NCI-H446 (cell line): ENCODE measurements around the gene TTC9B.

Experiments used
- DNase-seq, 2 experiments: peaks; one replicate each; lab custom pipeline; 2025; lab: John Stamatoyannopoulos, UW

The TTC9B gene

DNA sequence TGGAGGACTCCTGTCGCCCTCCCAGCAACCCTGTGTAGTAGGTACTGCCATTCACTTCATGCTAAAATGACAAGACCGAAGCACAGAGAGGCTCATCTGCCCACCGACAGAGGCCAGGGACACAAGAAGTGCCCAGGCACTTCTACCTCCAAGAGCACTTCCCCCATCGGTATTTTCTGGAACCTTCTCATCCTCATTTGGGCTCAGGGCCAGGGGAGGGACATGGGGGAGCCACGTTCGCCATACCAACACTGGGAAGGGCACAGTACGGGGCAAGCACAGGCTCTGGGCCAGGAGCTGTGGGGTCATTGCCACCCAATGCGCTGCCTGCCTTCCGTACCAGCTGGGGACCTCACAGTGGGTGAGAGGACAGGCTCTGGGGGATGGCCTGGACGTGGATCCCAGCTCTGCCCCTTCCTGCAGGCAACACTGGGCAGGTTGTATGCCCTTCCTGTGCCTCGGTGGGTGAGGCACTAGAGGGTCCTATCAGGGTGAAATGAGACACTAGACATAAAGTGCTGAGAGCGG, 29.6 kb upstream of the TTC9B start:
- DNase-seq: no peak

DNA sequence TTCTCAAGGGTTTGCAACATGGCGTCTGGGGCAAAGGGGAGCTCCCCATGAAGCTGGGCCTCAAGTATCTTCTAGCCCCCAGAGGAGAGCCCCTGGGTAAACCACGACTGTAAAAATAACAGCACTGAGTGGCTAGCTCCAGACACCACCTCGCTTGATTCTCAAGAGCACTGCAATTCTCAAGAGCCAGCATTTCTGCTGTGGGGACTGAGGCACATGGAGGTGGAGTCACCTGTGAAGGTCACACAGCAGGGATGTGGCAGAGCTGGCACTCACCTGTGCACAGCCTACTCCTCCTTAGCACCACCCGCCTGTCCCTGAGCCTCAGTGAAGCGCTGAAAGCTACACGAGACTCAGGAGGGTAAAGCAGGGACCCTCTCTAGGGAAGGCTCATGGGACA, 29.0 kb upstream of the TTC9B start:
- DNase-seq: no peak

DNA sequence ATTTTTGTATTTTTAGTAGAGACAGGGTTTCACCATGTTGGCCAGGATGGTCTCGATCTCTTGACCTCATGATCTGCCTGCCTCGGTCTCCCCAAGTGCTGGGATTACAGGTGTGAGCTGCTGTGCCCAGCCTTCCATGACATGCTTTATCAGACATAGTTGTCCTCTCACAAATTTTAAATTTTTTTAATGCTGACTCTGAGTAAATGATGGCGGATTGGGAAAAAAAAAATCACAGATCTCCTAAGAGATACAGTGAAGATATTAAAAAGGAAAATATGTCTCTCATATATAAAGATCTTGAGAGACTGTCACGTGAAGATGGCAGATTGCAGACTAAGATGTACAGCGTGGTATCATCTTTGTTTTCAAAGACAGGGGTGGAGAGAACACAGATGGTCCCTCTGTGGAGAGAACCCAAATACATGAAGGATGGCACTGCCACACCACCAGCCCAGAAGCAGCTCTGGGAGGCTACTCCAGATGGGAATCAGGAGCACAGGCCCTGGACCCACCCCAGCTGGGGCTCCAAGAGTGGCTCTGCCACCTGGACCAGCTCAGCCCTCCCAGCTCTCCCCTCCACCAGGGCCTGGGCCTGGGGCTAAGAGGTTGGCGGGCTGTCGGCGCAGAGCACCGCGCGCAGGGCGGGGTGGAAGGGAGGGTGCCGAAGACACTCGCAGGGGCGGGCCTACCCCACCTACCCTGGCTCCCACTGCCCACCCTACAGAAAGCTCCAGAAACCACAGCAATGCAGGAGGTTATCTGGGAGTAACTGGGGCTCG, 28.3 kb upstream of the TTC9B start:
- no peak for DNase-seq

DNA sequence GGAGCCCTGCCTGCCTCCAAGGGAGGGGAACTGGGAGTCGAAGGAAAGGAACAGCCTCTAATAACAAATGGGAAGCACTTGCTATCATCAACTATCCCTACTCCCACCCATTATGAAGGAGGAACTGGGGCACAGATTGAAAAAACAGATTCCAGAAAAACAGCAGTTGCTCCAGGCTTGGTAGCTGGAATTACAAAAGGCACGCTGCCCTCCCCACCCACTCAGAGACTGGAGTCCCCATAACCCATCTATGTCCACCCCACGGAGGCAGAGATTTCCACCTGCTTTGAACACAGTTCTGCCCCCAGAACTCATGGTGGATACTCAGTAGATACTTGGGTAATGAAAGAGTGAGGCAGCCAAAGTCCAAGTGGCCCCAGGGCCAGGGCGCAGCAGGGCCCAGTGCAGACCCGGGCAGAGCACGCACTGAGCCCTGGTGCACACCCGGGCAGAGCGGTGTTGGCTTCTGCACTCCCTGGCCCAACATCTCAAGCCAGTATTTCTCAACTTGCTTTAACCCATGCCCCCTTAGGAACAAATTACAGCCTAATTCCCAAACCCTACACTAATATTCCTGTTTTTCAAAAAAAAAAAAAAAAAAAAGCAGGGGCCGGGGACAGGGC, 27.4 kb upstream of the TTC9B start:
- no peak for DNase-seq

DNA sequence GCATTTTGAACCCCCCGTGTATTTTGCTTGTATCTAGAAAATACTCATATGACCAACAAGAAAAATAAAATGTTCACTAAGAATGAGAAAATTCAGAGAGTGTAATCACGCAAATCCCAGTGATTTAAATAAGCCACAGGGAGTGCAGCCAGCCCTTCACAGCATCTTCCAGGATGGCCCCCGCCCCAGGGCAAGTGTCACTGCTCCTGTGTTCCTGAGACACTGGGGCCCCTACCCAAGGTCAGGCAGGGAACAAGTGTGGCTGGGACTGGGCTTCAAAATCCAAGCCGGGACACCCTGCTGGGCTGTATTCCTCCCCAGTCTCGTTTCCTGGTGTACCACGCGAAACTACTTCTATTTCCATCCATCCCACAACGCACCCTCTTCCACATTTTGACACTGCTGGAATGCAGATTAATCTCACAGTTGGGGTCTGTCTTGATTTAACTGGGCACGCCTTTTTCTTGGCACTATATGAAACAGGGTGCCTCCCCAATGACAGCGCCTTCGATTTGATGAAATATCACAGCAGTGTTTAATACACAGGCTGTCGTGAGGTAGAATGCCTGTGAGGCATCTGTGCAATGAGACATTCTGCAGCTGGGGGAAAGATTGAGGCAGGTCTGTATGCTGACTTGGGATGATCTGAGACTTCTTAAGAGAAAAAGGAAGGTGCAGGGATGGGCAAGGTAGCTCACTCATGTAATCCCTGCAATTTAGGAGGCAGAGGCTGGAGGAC, 26.6 kb upstream of the TTC9B start:
- no peak for DNase-seq

DNA sequence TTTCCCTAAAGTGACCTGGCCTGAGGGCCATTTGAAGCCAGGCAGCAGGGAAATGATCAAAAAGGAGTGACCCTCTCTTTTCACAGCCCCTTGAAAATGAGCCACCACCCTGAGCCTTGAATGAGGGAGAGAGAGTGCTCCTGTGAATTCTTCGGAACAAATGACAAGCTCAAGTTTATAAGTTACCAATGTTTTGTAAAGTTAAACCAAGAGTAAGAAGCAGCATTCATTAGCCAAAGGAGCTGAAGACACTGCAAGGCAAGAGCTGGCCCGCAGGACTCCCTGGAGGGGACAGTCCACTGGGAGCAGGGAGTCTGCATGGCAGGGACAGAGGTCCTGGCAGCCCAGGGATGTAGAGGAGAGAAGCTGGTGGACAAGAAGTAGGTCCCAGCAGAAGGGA, 25.0 kb upstream of the TTC9B start:
- no peak for DNase-seq

DNA sequence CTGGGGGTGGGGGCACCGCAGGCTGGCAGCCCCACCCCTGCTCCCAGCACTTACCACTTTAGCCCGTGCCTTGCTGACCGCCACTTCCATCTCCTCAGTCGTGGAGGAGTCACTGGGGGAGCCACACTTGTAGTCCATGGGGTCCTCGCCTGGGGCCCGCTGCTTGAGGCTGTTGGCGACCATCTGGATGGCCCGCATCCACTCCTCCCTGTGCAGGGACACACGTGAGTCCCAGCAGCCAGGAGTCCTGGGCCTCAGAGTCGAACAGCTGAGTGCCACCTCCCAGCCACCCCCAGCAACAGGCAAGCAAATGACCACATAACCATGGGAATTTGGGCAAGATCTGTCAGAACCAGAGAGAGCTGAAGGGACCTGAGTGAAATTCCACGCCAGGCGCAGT, 24.3 kb upstream of the TTC9B start:
- DNase-seq: no peak

DNA sequence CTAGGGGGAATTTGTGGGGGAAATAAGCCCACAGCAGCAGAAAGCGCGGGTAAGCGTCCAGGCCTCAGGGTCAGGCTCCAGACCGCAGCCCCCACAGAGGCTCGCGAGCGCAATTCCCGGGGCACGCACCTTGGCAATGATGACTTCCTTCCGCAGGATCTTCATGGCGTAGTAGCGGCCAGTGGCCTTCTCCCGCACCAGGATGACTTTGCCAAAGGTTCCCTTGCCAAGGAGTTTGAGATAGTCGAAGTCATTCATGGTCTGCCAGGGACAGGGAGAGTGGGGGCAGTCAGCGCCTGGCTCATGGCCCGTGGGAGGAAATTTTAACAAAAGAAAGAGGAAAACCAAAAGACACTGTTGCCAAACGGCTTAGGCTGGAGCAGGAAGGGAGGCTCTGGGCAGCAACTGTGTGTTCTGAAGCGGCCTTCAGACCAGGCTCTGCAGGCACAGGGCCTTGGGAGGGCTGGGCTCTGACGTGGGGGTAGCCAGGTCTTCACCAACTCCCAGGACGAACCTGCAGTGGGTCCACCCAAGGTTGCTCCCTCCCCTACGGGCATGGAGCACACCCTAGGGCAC, 23.7 kb upstream of the TTC9B start:
- DNase-seq: no peak

DNA sequence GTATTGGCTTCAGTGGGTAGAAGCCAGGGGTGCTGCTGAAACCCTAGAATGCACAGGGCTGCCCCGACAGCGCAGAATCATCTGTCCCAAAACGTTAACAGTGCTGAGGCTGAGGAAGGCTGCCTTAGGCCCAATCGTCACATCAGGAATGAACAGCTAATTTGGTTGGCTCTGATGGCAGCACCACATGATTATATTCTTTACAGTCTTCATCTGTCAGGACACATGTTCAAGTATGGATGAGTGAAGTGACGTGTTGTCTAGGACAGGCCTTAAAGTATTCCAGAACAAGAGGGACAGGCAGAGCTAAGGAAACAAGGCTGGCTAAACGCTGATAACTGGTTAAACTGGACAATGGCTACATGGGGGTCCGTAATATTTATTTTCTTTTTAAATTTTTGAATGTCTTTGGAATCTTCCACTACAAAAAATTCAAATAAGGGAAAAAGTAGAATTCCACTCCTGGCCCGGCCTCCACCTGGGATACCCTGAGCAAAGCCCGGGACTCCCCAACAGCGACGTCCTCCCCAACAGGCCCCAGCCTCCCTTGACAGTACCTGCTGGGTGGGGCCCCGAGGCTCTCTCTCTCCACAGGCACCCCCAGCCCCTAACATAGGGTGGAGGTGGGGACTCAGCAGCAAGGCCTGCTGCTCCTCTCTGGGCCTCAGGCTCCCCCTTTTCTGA, 23.1 kb upstream of the TTC9B start:
- DNase-seq: no peak

DNA sequence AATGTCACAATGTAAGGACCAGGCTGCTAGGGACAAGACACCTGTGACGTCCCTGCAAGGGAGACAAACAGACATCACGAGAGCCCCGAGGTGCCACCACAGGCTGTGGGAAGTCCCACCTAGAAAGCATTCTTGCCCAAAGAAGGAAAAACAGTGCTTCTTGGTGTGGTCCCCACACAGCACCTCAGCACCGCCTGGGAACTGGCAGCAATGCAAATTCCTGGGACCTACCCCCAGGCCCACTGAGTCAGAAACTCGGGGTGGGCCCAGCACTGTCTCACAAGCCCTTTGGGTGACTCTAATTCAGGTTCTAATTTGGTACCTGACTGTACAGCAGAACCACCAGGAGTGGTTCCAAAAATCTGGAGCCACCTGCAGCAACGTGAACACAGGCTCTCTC, 22.1 kb upstream of the TTC9B start:
- no peak for DNase-seq

DNA sequence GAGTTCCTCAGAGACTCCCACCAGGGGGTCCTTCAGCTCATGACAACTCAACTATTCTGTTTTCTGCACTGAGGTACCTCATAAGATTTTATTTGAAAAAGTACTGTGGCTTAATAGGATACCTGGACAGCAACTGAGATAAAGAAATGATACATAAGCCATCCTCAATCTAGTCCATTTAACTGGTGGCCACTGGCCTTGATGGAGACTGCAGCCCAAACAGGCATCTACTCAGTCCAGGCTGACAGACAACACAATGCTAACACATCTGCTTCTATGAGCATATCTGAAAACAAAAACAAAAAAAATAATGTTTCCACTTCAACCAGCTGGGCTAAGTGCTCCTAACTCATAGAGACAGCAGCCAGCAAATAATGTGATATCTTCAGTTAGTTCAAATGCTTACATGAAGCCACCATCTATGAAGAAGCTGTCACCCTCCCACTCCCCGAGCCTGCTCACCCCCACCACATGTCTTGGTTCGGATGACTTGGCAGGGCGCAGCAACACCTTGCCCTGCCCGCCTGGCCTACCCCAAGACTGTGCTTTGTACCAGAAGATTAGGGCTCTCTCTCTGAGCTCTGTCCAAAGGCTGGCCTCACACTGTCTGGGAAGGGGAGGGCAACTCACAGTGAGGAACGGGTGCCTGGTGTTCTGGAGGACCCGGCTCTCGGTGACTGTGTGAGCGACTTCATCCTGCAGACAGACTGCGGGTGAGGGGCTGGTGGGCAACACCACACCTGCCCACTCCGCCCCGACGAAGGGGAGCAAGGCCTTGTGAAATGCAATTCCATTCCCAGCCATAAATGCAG, 21.4 kb upstream of the TTC9B start:
- no peak for DNase-seq

DNA sequence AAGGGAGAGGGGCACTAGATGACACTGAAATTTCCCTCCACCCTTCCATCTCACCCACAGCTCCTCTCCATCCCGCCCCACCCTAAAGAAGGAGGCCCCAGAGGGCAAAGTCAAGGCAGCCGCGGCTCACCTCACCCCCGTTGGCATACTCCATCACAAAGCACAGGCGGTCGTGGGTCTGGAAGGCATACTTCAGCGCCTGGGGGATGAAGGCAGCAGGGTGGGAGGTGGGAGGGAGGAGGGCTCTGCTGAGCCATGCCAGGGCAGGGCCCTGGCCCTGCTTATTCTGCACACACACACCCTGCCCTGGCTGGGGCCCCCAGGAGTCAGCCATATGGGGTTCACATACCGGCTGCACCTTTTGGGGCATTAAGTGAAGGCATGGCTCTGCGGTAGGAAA, 20.6 kb upstream of the TTC9B start:
- no peak for DNase-seq

DNA sequence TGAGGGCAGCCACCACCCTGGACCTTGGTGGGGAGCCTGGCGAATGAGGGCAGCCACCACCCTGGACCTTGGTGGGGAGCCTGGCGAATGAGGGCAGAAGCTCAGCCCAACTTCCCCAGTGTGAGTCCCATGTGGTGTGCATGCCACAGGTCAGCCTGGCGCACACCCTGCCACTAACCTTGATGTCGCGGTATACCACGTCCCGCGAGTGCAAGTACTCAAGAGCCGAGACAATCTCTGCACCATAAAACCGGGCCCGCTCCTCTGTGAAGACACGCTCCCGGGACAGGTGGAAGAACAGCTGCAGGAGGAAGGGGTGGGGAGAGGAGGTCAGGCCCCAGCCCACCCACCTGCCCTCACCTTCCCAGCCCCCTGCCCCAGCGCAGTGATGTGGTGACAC, 19.6 kb upstream of the TTC9B start:
- no peak for DNase-seq

DNA sequence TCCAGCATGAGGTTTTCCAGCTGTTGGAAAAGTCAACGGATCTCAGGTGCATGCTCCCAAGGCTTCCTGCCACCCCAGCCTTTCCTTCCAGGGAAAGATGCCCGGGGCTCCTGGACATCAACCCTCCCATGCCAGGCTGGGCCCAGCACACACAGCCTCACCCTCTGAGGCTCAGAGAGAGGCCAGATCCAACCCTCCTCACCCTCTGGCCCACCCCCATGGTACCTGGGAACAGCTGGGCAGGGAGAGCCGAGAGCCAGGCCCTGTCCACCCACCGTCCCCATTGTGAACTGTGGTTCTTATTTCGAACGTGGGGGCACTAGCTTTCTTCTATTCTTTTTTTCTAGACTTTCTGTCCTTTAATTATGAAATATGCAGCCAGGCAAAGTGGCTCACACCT, 18.2 kb upstream of the TTC9B start:
- no peak for DNase-seq

DNA sequence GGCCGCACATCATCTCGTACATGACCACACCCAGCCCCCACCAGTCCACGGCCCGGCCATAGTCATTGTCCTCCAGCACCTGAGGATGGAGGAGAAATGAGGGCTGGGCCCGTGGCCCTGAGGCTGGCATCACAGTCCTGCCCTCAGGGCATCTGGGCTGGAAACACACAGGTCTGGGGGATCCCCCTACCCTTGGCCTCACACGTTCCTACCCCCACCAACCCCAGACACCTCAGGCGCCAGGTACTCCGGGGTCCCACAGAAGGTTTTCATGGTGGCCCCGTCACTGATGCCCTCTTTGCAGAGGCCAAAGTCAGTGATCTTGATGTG, 17.8 kb upstream of the TTC9B start:
- DNase-seq: no peak

DNA sequence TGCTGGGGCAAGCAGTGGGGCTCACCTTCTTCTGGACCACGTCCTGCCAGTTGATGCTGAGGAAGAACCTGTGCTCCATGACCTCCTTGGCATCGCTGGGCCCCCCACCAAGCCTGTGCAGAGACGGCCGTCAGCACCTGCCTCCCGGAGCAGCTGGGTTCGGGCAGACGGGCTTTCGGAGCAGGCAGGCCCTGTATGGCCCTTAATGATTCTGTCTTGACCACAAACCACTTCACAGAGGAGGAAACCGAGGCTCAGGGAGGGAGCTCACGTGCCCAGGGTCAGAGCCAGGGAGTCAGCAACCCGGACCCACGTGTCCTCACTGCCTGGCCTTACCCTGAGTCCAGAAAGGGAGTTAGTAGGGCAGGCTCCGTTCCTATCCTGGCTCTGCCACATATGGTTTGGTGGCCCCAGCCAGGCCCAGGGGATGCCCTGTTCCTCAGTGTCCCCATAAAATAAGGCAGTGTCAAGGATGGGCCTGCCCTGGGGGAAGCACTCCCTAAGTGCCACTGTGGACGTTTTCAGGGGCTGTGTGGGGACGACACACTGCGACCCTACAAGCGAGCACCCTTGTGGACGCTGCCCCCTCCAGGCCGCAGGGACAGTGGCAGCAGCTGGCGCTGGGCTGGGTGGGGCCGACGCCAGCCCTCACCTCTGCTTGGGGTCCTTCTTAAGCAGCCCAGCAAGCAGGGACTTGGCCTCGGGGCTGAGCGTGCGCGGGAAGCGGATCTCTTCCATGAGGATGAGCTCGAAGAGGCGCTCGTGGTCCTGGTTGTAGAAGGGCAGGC, 17.2 kb upstream of the TTC9B start:
- no peak for DNase-seq

DNA sequence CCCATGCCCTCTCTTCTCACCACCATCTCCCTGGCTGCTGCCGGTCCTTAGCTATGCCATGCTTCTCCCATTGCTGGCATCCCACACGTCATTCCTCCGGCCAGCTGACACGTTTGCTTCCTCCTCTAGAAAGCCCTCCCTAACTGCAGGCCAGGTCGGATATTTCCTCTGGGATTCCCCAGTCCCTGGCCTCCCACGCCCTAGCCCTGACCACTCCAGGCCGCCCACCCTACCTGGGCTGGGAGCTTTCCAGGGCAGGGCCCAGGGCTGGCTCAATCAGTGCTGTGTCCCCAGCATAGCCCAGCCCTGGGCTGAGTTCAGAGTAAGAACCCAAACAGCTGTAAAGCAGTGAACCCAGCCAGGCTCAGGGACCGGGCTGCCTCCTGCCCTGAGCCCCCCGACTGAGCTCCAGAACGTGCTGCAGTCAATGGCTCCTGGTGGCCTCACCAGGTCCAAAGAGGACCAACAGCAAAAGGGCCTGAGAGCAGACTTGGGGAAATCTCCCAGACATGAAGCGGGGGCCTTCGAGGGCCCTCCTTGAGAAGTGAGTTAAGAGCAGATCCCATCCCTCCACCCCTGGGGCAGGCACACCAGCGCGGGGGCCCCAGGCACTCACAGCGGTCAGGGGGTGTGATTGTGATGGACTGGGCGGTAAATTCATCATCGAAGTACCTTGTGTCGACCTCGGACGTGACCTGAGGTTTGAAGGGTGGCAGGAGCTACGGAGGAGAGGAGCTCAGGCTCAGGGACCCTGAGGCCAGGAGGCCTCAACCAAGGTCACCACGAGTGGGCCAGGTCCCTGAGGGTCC, 16.4 kb upstream of the TTC9B start:
- DNase-seq: no peak

DNA sequence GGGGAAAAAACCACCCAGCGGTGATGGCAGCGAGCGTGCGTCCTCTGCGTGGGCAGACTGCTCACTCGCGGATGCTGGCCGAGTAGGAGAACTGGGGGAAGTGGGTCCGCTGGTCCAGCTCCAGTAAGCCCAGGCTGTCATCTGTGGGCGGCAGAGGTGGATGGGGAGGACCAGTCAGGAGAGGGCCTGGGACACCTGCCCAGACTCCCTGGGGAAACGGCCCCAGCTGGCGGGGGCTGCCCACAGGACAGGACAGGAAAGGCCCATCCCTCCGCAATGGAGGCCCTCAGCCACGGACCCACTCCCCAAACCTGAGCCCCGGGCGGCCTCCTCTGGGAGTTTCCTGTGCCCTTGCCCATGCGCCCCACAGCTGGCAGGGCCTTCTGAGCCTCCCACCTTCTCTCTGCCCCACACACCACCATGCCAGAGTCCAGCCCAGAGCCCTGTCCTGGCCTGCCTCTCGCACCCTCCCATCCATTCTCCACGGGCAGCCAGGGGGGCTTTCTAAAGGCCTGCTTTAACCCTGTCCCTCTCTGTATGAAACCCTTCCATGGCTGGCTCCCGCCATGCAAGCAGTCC, 15.7 kb upstream of the TTC9B start:
- no peak for DNase-seq
